Uterus (tissue), 2 donors: ENCODE results near the gene EPS15.

Source experiments
- POLR2A ChIP-seq, 2 donors: fragments of 450-650 bp; IDR thresholded peaks; one replicate each; pipeline ENCODE4 v1.6.1; 2016; ENCODE audit warnings: antibody characterized with exemption in 2 of 2, mild to moderate bottlenecking in 1 of 2, moderate library complexity in 1 of 2
- TF ChIP-seq, protein P1 (sequence below), 4 experiments: fragments of 200-600 bp in 2 of 4; fragments of 450-650 bp in 2 of 4; sonication (generic) in 2 of 4; IDR thresholded peaks; one replicate each; pipeline ENCODE4 v1.5.1; 2016 to 2019; ENCODE audit warnings: antibody characterized with exemption in 4 of 4, mild to moderate bottlenecking in 2 of 4, moderate library complexity in 1 of 4

DNA sequence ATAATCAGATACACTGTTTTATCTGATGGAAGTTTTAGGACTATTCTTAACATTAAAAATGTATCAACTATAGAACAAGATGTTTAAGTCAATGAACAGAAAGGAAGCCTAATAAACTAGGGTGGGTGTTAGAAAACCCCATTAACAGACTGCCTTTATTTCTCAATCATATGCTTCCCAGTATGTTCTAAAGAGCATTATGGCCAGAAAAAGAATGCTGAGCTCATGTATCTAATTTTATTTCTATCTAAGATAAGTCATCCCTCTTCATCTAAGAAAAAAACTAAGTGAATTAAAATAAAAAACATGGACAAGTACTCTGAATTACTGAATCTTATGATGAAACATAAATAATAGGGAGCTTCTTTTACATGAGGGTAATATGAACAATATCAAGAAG, 102.2 kb downstream of the EPS15 start:
- no peak for TF ChIP-seq POLR2A (IDR thresholded peaks at IDR 0.05)
- TF ChIP-seq, protein P1, sequence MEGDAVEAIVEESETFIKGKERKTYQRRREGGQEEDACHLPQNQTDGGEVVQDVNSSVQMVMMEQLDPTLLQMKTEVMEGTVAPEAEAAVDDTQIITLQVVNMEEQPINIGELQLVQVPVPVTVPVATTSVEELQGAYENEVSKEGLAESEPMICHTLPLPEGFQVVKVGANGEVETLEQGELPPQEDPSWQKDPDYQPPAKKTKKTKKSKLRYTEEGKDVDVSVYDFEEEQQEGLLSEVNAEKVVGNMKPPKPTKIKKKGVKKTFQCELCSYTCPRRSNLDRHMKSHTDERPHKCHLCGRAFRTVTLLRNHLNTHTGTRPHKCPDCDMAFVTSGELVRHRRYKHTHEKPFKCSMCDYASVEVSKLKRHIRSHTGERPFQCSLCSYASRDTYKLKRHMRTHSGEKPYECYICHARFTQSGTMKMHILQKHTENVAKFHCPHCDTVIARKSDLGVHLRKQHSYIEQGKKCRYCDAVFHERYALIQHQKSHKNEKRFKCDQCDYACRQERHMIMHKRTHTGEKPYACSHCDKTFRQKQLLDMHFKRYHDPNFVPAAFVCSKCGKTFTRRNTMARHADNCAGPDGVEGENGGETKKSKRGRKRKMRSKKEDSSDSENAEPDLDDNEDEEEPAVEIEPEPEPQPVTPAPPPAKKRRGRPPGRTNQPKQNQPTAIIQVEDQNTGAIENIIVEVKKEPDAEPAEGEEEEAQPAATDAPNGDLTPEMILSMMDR (IDR thresholded peaks at IDR 0.05): no peak
